Bronchial epithelial cell (primary cell): ENCODE results near the gene PPP2R5C. TPM values are rescaled to one million over a fixed set of nuclear protein-coding genes. Genes with fewer than 3 reads are reported as not detected.

Experiments used
- DNase-seq: peaks from one replicate; pipeline ENCODE4 v3.0.0-alpha.2; 2010; ENCODE audit warnings: low read depth
- FAIRE-seq: peaks from 2 replicates; lab custom pipeline; 2011; peaks lifted over from hg19 to GRCh38; lab: Jason Lieb, UNC
- H3K27me3 ChIP-seq: 2 replicates; pipeline ENCODE4 v1.5.1; 2011; ENCODE audit warnings: low read length; ENCODE audit not compliant: control insufficient read depth, insufficient read depth
- H3K36me3 ChIP-seq: 2 replicates; pipeline ENCODE4 v1.5.1; 2011; ENCODE audit warnings: low read length; ENCODE audit not compliant: control insufficient read depth, insufficient read depth
- H3K4me3 ChIP-seq: 2 replicates; pipeline ENCODE4 v1.5.1; 2011; ENCODE audit warnings: mild to moderate bottlenecking, low read depth, low read length, control low read depth
- CTCF ChIP-seq: IDR thresholded peaks from 2 replicates; pipeline ENCODE4 v1.5.1; 2011; ENCODE audit warnings: mild to moderate bottlenecking, moderate library complexity, low read length, control low read depth, inconsistent platforms; ENCODE audit not compliant: insufficient read depth, severe bottlenecking
- total RNA-seq: library from RNA; depleted of rRNA; stranded (reverse); fragments of >200 nt; gene quantifications from 2 replicates; pipeline ENCODE4 v1.2.1, GENCODE V29; 2014

The PPP2R5C gene
- total RNA-seq, 1 donor from 2014 or later: 71.3 TPM

- Histone ChIP-seq H3K36me3 (no peaks in the 10 kb centered on the region), H3K4me3 (no peak overlapping the region), H3K27me3 (no peaks in the 10 kb centered on the region)
- TF ChIP-seq CTCF: no peak
- no peak for DNase-seq
- FAIRE-seq: no peak
These were observed 197.8 kb downstream of the PPP2R5C start for GRCh38 chr14:101959277-101959676.

- no peaks in the 10 kb centered on the region for H3K27me3 ChIP-seq
- H3K36me3 ChIP-seq: no peaks in the 10 kb centered on the region
- DNase-seq (no peak), FAIRE-seq (no peak)
- no peak overlapping the region for H3K4me3 ChIP-seq
- TF ChIP-seq CTCF: peak; percentile 64
These were observed 198.7 kb downstream of the PPP2R5C start for GRCh38 chr14:101960225-101960624.

- TF ChIP-seq CTCF: peak; percentile 100
- FAIRE-seq (no peak), DNase-seq (peak; percentile 66)
- no peak overlapping the region for H3K4me3 ChIP-seq
- H3K36me3 ChIP-seq: no peaks in the 10 kb centered on the region
- no peaks in the 10 kb centered on the region for H3K27me3 ChIP-seq
These were observed 199.7 kb downstream of the PPP2R5C start for GRCh38 chr14:101961011-101961721.

- no peak for FAIRE-seq
- TF ChIP-seq CTCF: no peak
These were observed 200.4 kb downstream of the PPP2R5C start for GRCh38 chr14:101961746-101962502.

GRCh38 chr14:101962503-101962874 lies 201.0 kb downstream of the PPP2R5C start:
- FAIRE-seq: peak; percentile 47
- TF ChIP-seq CTCF: no peak
- Histone ChIP-seq H3K27me3 (no peaks in the 10 kb centered on the region), H3K36me3 (no peaks in the 10 kb centered on the region), H3K4me3 (no peak overlapping the region)
- peak; percentile 72 for DNase-seq

More at GRCh38 chr14:101961746-101962502, 200.4 kb downstream of the PPP2R5C start:
- no peaks in the 10 kb centered on the region for H3K27me3 ChIP-seq
- no peak overlapping the region for H3K4me3 ChIP-seq
- H3K36me3 ChIP-seq: no peaks in the 10 kb centered on the region
- DNase-seq: no peak
